Duodenal mucosa (tissue), 2 donors: ENCODE data around the gene C9orf50.
"Not testable (repeated sequence)": the region's sequence is repeated elsewhere in the genome, so short reads cannot be mapped to it uniquely, and the experiment has no call there.

Experiments
- H3K27ac ChIP-seq: one replicate; pipeline ENCODE4 v1.7.0; 2013; ENCODE audit warnings: low read depth, low read length
- H3K27me3 ChIP-seq, 2 donors: one replicate each; pipeline ENCODE4 v1.7.0; 2013; ENCODE audit warnings: low read length in 2 of 2, control low read depth in 1 of 2; ENCODE audit not compliant: insufficient read depth in 2 of 2, control insufficient read depth in 1 of 2
- H3K36me3 ChIP-seq, 2 donors: one replicate each; pipeline ENCODE4 v1.7.0; 2013; ENCODE audit warnings: low read length in 2 of 2, control low read depth in 1 of 2; ENCODE audit not compliant: insufficient read depth in 2 of 2, control insufficient read depth in 1 of 2
- H3K4me1 ChIP-seq, 2 donors: one replicate each; pipeline ENCODE4 v1.7.0; 2013; ENCODE audit warnings: low read length in 2 of 2, control low read depth in 1 of 2; ENCODE audit not compliant: insufficient read depth in 2 of 2, control insufficient read depth in 1 of 2
- H3K4me3 ChIP-seq, 2 donors: one replicate each; pipeline ENCODE4 v1.7.0; 2013; ENCODE audit warnings: low read length in 2 of 2, low read depth in 1 of 2
- H3K9ac ChIP-seq, 2 donors: one replicate each; pipeline ENCODE4 v1.7.0; 2013; ENCODE audit warnings: low read length in 2 of 2, low read depth in 1 of 2
- H3K9me3 ChIP-seq, 2 donors: one replicate each; pipeline ENCODE4 v1.7.0; 2013; ENCODE audit warnings: low read length in 2 of 2, control low read depth in 1 of 2; ENCODE audit not compliant: control insufficient read depth in 1 of 2

Gene C9orf50

GRCh38 chr9:129640086-129640870, 19.4 kb upstream of the C9orf50 start:
- H3K9me3 ChIP-seq: no peaks in the 10 kb centered on the region
- H3K4me3 ChIP-seq: peak overlapping the region; percentile 93 to 94
- peaks cover 16 to 35% of the 10 kb centered on the region in 2 donors for H3K36me3 ChIP-seq
- no peaks in the 10 kb centered on the region for H3K27me3 ChIP-seq
- H3K4me1 ChIP-seq: peaks cover 15 to 22% of the 10 kb centered on the region in 2 donors
- H3K9ac ChIP-seq: peak overlapping the region in 1 of 2 donors; percentile 74
- no peak overlapping the region for H3K27ac ChIP-seq

- Histone ChIP-seq H3K27ac (no peak overlapping the region), H3K36me3 (peaks cover 17 to 41% of the 10 kb centered on the region in 2 donors), H3K9me3 (no peaks in the 10 kb centered on the region), H3K9ac (no peak overlapping the region), H3K4me1 (peaks cover 15 to 22% of the 10 kb centered on the region in 2 donors), H3K27me3 (no peaks in the 10 kb centered on the region), H3K4me3 (no peak overlapping the region)
Measured at GRCh38 chr9:129639756-129640085, 18.8 kb upstream of the C9orf50 start.

- Histone ChIP-seq H3K4me3 (no peak overlapping the region), H3K27me3 (no peaks in the 10 kb centered on the region), H3K9me3 (no peaks in the 10 kb centered on the region), H3K36me3 (peaks cover 20 to 47% of the 10 kb centered on the region in 2 donors), H3K27ac (no peak overlapping the region), H3K9ac (no peak overlapping the region), H3K4me1 (peaks cover 15 to 22% of the 10 kb centered on the region in 2 donors)
Measured at GRCh38 chr9:129639034-129639630, 18.2 kb upstream of the C9orf50 start.

GRCh38 chr9:129637673-129638439, 17.0 kb upstream of the C9orf50 start:
- Histone ChIP-seq H3K9ac (no peak overlapping the region), H3K36me3 (peaks cover 20 to 59% of the 10 kb centered on the region in 2 donors)

GRCh38 chr9:129637102-129637501, 16.2 kb upstream of the C9orf50 start:
- no peak overlapping the region for H3K27ac ChIP-seq

More at GRCh38 chr9:129637673-129638439, 17.0 kb upstream of the C9orf50 start:
- H3K27ac ChIP-seq: no peak overlapping the region
- H3K27me3 ChIP-seq: no peaks in the 10 kb centered on the region
- no peaks in the 10 kb centered on the region for H3K9me3 ChIP-seq
- no peak overlapping the region for H3K4me3 ChIP-seq
- H3K4me1 ChIP-seq: peaks cover 15 to 22% of the 10 kb centered on the region in 2 donors

GRCh38 chr9:129636343-129636742, 15.4 kb upstream of the C9orf50 start:
- H3K27ac ChIP-seq: not testable (repeated sequence)
- Histone ChIP-seq H3K36me3 (peaks cover 20 to 65% of the 10 kb centered on the region in 2 donors), H3K4me1 (peaks cover 14 to 16% of the 10 kb centered on the region in 2 donors)

More at GRCh38 chr9:129637102-129637501, 16.2 kb upstream of the C9orf50 start:
- no peaks in the 10 kb centered on the region for H3K27me3 ChIP-seq
- H3K4me1 ChIP-seq: peaks cover 15 to 19% of the 10 kb centered on the region in 2 donors
- no peak overlapping the region for H3K9ac ChIP-seq
- no peaks in the 10 kb centered on the region for H3K9me3 ChIP-seq
- no peak overlapping the region for H3K4me3 ChIP-seq
- H3K36me3 ChIP-seq: peaks cover 20 to 65% of the 10 kb centered on the region in 2 donors

GRCh38 chr9:129635099-129636065, 14.5 kb upstream of the C9orf50 start:
- H3K9me3 ChIP-seq: no peaks in the 10 kb centered on the region
- H3K4me3 ChIP-seq: no peak overlapping the region
- H3K9ac ChIP-seq: no peak overlapping the region
- no peak overlapping the region for H3K27ac ChIP-seq
- H3K4me1 ChIP-seq: peaks cover 5 to 14% of the 10 kb centered on the region in 2 donors
- H3K27me3 ChIP-seq: no peaks in the 10 kb centered on the region
- peaks cover 20 to 71% of the 10 kb centered on the region in 2 donors for H3K36me3 ChIP-seq

More at GRCh38 chr9:129636343-129636742, 15.4 kb upstream of the C9orf50 start:
- not testable (repeated sequence) for H3K4me3 ChIP-seq, H3K27me3 ChIP-seq, H3K9me3 ChIP-seq, H3K9ac ChIP-seq

GRCh38 chr9:129633848-129634247, 12.9 kb upstream of the C9orf50 start:
- Histone ChIP-seq H3K36me3 (peaks cover 20 to 66% of the 10 kb centered on the region in 2 donors), H3K27ac (no peak overlapping the region), H3K4me1 (peaks cover 8 to 21% of the 10 kb centered on the region in 2 donors), H3K27me3 (no peaks in the 10 kb centered on the region), H3K9me3 (no peaks in the 10 kb centered on the region), H3K9ac (no peak overlapping the region), H3K4me3 (no peak overlapping the region)

GRCh38 chr9:129633207-129633606, 12.3 kb upstream of the C9orf50 start:
- peaks cover 18 to 59% of the 10 kb centered on the region in 2 donors for H3K36me3 ChIP-seq

More at GRCh38 chr9:129633207-129633606, 12.3 kb upstream of the C9orf50 start:
- H3K27me3 ChIP-seq: no peaks in the 10 kb centered on the region
- no peaks in the 10 kb centered on the region for H3K9me3 ChIP-seq
- no peak overlapping the region for H3K27ac ChIP-seq
- H3K4me3 ChIP-seq: no peak overlapping the region
- H3K4me1 ChIP-seq: peaks cover 14 to 26% of the 10 kb centered on the region in 2 donors
- no peak overlapping the region for H3K9ac ChIP-seq
